OCI-LY1 (cell line): ENCODE measurements around the gene PIAS3.

Source experiments
- CTCF ChIP-seq: fragments of 200-600 bp; sonication (generic), shearing (Covaris generic); IDR thresholded peaks from 2 replicates; pipeline ENCODE4 v1.5.1; 2017; ENCODE audit warnings: mild to moderate bottlenecking, antibody characterized with exemption, low read length, moderate library complexity, mixed read lengths
- EZH2 ChIP-seq: fragments of 200-600 bp; sonication (generic), shearing (Covaris generic); IDR thresholded peaks from 2 replicates; pipeline ENCODE4 v1.8.0; 2017; ENCODE audit warnings: borderline replicate concordance, mixed run types, mild to moderate bottlenecking, antibody characterized with exemption, low read length, moderate library complexity, mixed read lengths

GRCh38 chr1:145886816-145887215, 27.9 kb upstream of the PIAS3 start:
- TF ChIP-seq CTCF (no peak), EZH2 (no peak)
